Adrenal gland (tissue), 5 donors: ENCODE measurements around the gene ZFHX3.

Source experiments
- CTCF ChIP-seq, 6 experiments: fragments of 450-650 bp in 4 of 6; fragments of 200-600 bp in 2 of 6; sonication (generic) in 1 of 6; IDR thresholded peaks; 1 replicate in 5 of 6; 2 replicates in 1 of 6; pipeline versions ENCODE4 v1.5.1 to v1.8.0; 2016 to 2021; ENCODE audit warnings: antibody characterized with exemption in 6 of 6, mild to moderate bottlenecking in 2 of 6, moderate library complexity in 1 of 6
- POLR2A ChIP-seq, 2 donors: fragments of 450-650 bp; IDR thresholded peaks; one replicate each; pipeline ENCODE4 v1.6.1; 2017; ENCODE audit warnings: antibody characterized with exemption in 2 of 2, mild to moderate bottlenecking in 2 of 2, moderate library complexity in 1 of 2
- donor health status: DM: no; HTN: no; CAD: no.

GRCh38 chr16:72789921-72790320 lies 258.0 kb downstream of the ZFHX3 start:
- TF ChIP-seq POLR2A (IDR thresholded peaks at IDR 0.05) (no peak), CTCF (IDR thresholded peaks at IDR 0.05) (no peak)
